C4-2B (cell line): Measurements from ENCODE around the gene STARD13.

ENCODE experiments used
- CTCF ChIP-seq: fragments of 450-650 bp; conservative IDR thresholded peaks from 2 replicates; pipeline ENCODE4 v1.5.1; 2017; ENCODE audit warnings: mild to moderate bottlenecking
- ZFX ChIP-seq: fragments of 450-650 bp; IDR thresholded peaks from 2 replicates; pipeline ENCODE4 v1.6.1; 2017

GRCh38 chr13:33144358-33144784 is 141.2 kb downstream of the STARD13 start:
- TF ChIP-seq CTCF (no peak), ZFX (no peak)
